ENCODE measurements around the gene MYO18B.

MYO18B gene

GRCh38 chr22:26054841-26055605 lies 313.0 kb downstream of the MYO18B start:
- TF ChIP-seq REST (IDR thresholded peaks at IDR 0.05; ENCODE audit: insufficient read depth in 1 of 2, low read depth in 2 of 2, low read length in 2 of 2) (no peak), POLR2AphosphoS5 (IDR thresholded peaks at IDR 0.05; ENCODE audit: low read depth, low read length) (no peak), TAF1 (IDR thresholded peaks at IDR 0.05; ENCODE audit: borderline replicate concordance, insufficient read depth, low read length) (no peak), SIN3A (IDR thresholded peaks at IDR 0.05; ENCODE audit: borderline replicate concordance, insufficient read depth, low read length) (no peak), FOXP2 (optimal IDR thresholded peaks at IDR 0.05; ENCODE audit: borderline replicate concordance, extremely low read depth, extremely low read length, insufficient read depth) (no peak)

- no peak for TF ChIP-seq SIN3A (IDR thresholded peaks at IDR 0.05; ENCODE audit: borderline replicate concordance, insufficient read depth, low read length)
- TF ChIP-seq FOXP2 (optimal IDR thresholded peaks at IDR 0.05; ENCODE audit: borderline replicate concordance, extremely low read depth, extremely low read length, insufficient read depth): no peak
- no peak for TF ChIP-seq REST (IDR thresholded peaks at IDR 0.05; ENCODE audit: insufficient read depth in 1 of 2, low read depth in 2 of 2, low read length in 2 of 2)
- no peak for TF ChIP-seq TAF1 (IDR thresholded peaks at IDR 0.05; ENCODE audit: borderline replicate concordance, insufficient read depth, low read length)
- TF ChIP-seq POLR2AphosphoS5 (IDR thresholded peaks at IDR 0.05; ENCODE audit: low read depth, low read length): no peak
Measured at GRCh38 chr22:26055693-26056092, 313.7 kb downstream of the MYO18B start.

GRCh38 chr22:26056455-26057200 lies 314.6 kb downstream of the MYO18B start:
- TF ChIP-seq SIN3A (IDR thresholded peaks at IDR 0.05; ENCODE audit: borderline replicate concordance, insufficient read depth, low read length) (no peak), REST (IDR thresholded peaks at IDR 0.05; ENCODE audit: insufficient read depth in 1 of 2, low read depth in 2 of 2, low read length in 2 of 2) (no peak), POLR2AphosphoS5 (IDR thresholded peaks at IDR 0.05; ENCODE audit: low read depth, low read length) (no peak), FOXP2 (optimal IDR thresholded peaks at IDR 0.05; ENCODE audit: borderline replicate concordance, extremely low read depth, extremely low read length, insufficient read depth) (no peak), TAF1 (IDR thresholded peaks at IDR 0.05; ENCODE audit: borderline replicate concordance, insufficient read depth, low read length) (no peak)

- TF ChIP-seq SIN3A (IDR thresholded peaks at IDR 0.05; ENCODE audit: borderline replicate concordance, insufficient read depth, low read length) (no peak), FOXP2 (optimal IDR thresholded peaks at IDR 0.05; ENCODE audit: borderline replicate concordance, extremely low read depth, extremely low read length, insufficient read depth) (no peak), REST (IDR thresholded peaks at IDR 0.05; ENCODE audit: insufficient read depth in 1 of 2, low read depth in 2 of 2, low read length in 2 of 2) (no peak), POLR2AphosphoS5 (IDR thresholded peaks at IDR 0.05; ENCODE audit: low read depth, low read length) (no peak), TAF1 (IDR thresholded peaks at IDR 0.05; ENCODE audit: borderline replicate concordance, insufficient read depth, low read length) (no peak)
Measured at GRCh38 chr22:26057731-26058130, 315.7 kb downstream of the MYO18B start.

Data from PFSK-1 (cell line).